NOMO-1 treated with DMSO at 0.1 percent for 48 hours (cell line): Measurements from ENCODE around the gene CETP.

ENCODE experiments used
- DNase-seq: peaks from one replicate; lab custom pipeline; 2025; ENCODE audit not compliant: unreplicated experiment; lab: John Stamatoyannopoulos, UW

The CETP gene

GRCh38 chr16:56961851-56962281, at the start of gene CETP:
CETP (plus strand) TSS chr16:56961950; CDS start chr16:56961980, 30 bp downstream.
- no peak for DNase-seq

- no peak for DNase-seq
These were observed 48.7 kb upstream of the CETP start for GRCh38 chr16:56912746-56913708.

GRCh38 chr16:56914896-56915295, 46.9 kb upstream of the CETP start:
- no peak for DNase-seq

GRCh38 chr16:56915336-56916119, 46.2 kb upstream of the CETP start:
- no peak for DNase-seq

GRCh38 chr16:56916571-56917403, 45.0 kb upstream of the CETP start:
- peak; percentile 71 for DNase-seq

GRCh38 chr16:56918467-56919012, 43.2 kb upstream of the CETP start:
- DNase-seq = no peak

- DNase-seq = no peak
These were observed 42.5 kb upstream of the CETP start for GRCh38 chr16:56919099-56919800.

- no peak for DNase-seq
These were observed 40.2 kb upstream of the CETP start for GRCh38 chr16:56921571-56921970.

- no peak for DNase-seq
These were observed 38.2 kb upstream of the CETP start for GRCh38 chr16:56923481-56924091.

GRCh38 chr16:56927471-56927870, 34.3 kb upstream of the CETP start:
- DNase-seq = no peak

- peak; percentile 5 for DNase-seq
These were observed 32.1 kb upstream of the CETP start for GRCh38 chr16:56929639-56930038.

- DNase-seq = no peak
These were observed 31.1 kb upstream of the CETP start for GRCh38 chr16:56930486-56931270.

GRCh38 chr16:56931271-56931891, 30.4 kb upstream of the CETP start:
- DNase-seq = peak; percentile 79

- peak; percentile 96 for DNase-seq
These were observed 29.6 kb upstream of the CETP start, which contains the start of gene HERPUD1 for GRCh38 chr16:56931892-56932720. HERPUD1 (plus strand) TSS chr16:56932142; CDS start chr16:56932245, 103 bp downstream.

GRCh38 chr16:56932721-56933619, 28.8 kb upstream of the CETP start:
- peak; percentile 82 for DNase-seq

GRCh38 chr16:56933828-56934598, 27.7 kb upstream of the CETP start:
- DNase-seq = no peak
